Natural killer cell (primary cell): ENCODE data around the gene SMIM30. TPM values are rescaled to one million over a fixed set of nuclear protein-coding genes. Genes with fewer than 3 reads are reported as not detected.

Experiments
- ATAC-seq, 3 donors: fragments of 150-1000 bp in 2 of 3; fragments of 200-7000 bp in 1 of 3; cut with Tn5 transposase; 1 replicate in 1 of 3; 2 replicates in 2 of 3; pipeline ENCODE4 v1.10.0; 2021; ENCODE audit warnings: mild to moderate bottlenecking in 2 of 3, moderate library complexity in 2 of 3
- DNase-seq, 2 donors: peaks; one replicate each; pipeline versions ENCODE4 v3.0.0 to v3.0.0-alpha.2; 2013 to 2021; ENCODE audit warnings: mixed read lengths in 1 of 2
- H3K27ac ChIP-seq: one replicate; pipeline ENCODE4 v1.5.1; 2013; ENCODE audit warnings: mild to moderate bottlenecking, low read length
- H3K27me3 ChIP-seq: one replicate; pipeline ENCODE4 v1.6.1; 2013; ENCODE audit warnings: low read length; ENCODE audit not compliant: control insufficient read depth, insufficient read depth
- H3K36me3 ChIP-seq: one replicate; pipeline ENCODE4 v1.6.1; 2013; ENCODE audit warnings: low read length; ENCODE audit not compliant: control insufficient read depth, insufficient read depth
- H3K4me1 ChIP-seq: one replicate; pipeline ENCODE4 v1.6.1; 2013; ENCODE audit warnings: low read length; ENCODE audit not compliant: control insufficient read depth, insufficient read depth
- H3K4me3 ChIP-seq: one replicate; pipeline ENCODE4 v1.5.1; 2013; ENCODE audit warnings: low read length
- H3K9me3 ChIP-seq: one replicate; pipeline ENCODE4 v1.6.1; 2013; ENCODE audit warnings: low read length; ENCODE audit not compliant: control insufficient read depth, insufficient read depth
- H3K27ac Mint-ChIP-seq, 2 donors: one replicate each; pipeline ENCODE4 v1.8.0; 2022; ENCODE audit warnings: mild to moderate bottlenecking in 2 of 2, mixed read lengths in 2 of 2, moderate library complexity in 1 of 2
- H3K27me3 Mint-ChIP-seq, 2 donors: one replicate each; pipeline ENCODE4 v1.8.0; 2022; ENCODE audit warnings: low read depth in 2 of 2, mixed read lengths in 2 of 2
- H3K36me3 Mint-ChIP-seq: one replicate; pipeline ENCODE4 v1.8.0; 2022; ENCODE audit warnings: mixed read lengths
- H3K4me1 Mint-ChIP-seq, 2 donors: one replicate each; pipeline ENCODE4 v1.8.0; 2022; ENCODE audit warnings: mixed read lengths in 2 of 2
- H3K4me3 Mint-ChIP-seq: one replicate; pipeline ENCODE4 v1.8.0; 2022; ENCODE audit warnings: mild to moderate bottlenecking, moderate library complexity, mixed read lengths
- H3K9me3 Mint-ChIP-seq, 2 donors: one replicate each; pipeline ENCODE4 v1.8.0; 2022; ENCODE audit warnings: mixed read lengths in 2 of 2
- WGBS: methylation state at CpG from one replicate; pipeline ENCODE4 v1.1.7; 2013; ENCODE audit warnings: missing lambda C conversion rate; ENCODE audit not compliant: insufficient coverage; 5-methylcytosine and 5-hydroxymethylcytosine counted together
- intact Hi-C: fragments of 100-400 bp; cut with micrococcal nuclease; formaldehyde crosslinking; loops from one replicate; pipeline ENCODE4 v1.14.2; 2022
- total RNA-seq, 4 donors: library from RNA; stranded (reverse); fragments of 120-200 nt in 1 of 4; gene quantifications; one replicate each; pipeline versions ENCODE4 v1.2.3 to v1.2.4, GENCODE V29; 2013 to 2022
- TF ChIP-seq, protein P1 (sequence below): fragments of 200-600 bp; IDR thresholded peaks from one replicate; pipeline ENCODE4 v1.8.0; 2022; ENCODE audit warnings: antibody characterized with exemption

SMIM30 gene
- total RNA-seq, 3 donors from 2014 or later (not counting 1 experiment from before 2014, with no cell fraction given), result 5.5 to 7.6 (median 6.6) TPM

DNA sequence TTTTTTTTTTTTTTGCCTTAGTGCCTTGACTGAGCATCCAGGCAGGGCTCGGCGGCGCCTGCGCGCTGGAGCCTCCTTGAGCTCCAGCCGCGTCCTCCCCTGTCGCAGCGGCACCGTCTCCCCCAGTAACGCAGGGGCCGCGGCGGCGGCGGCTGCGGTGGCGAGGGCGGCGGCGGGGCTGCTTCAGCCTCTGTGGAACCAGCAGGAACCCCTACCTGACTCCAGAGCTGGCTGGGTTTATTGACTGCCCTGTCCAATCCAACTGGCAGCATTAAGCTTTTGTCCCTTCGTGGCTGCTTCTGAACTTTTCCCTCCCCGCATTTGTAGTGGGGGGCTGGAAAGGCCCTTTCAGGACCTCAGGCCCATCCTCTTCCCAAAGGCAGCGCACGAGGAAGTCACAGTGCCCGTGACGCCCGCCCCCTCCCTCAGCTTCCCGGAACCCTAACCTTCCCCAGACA is 31.9 kb downstream of the SMIM30 start, which contains the start of gene GPR85:
Gene GPR85, minus strand, starts transcription at position 397 of the 458 bp plus-strand sequence. CDS start 2,106 bp downstream, outside the sequence.
- no peak within 1 kb of the TSS for H3K27ac Mint-ChIP-seq
- no peaks in the 10 kb centered on the region for H3K9me3 Mint-ChIP-seq
- no peak within 1 kb of the TSS for H3K4me3 ChIP-seq
- no peaks in the 10 kb centered on the region for H3K36me3 Mint-ChIP-seq
- H3K27ac ChIP-seq, result no peak within 1 kb of the TSS
- no peaks in the 10 kb centered on the region for H3K9me3 ChIP-seq
- DNase-seq, result peak in 1 of 2 donors; percentile 27
- intact Hi-C loops, result no loop called here
- 3% methylated on average over 28 of the region's 29 CpGs for WGBS
- H3K4me3 Mint-ChIP-seq, result no peak within 1 kb of the TSS
- no peaks in the 10 kb centered on the region for H3K36me3 ChIP-seq
- TF ChIP-seq, protein P1, sequence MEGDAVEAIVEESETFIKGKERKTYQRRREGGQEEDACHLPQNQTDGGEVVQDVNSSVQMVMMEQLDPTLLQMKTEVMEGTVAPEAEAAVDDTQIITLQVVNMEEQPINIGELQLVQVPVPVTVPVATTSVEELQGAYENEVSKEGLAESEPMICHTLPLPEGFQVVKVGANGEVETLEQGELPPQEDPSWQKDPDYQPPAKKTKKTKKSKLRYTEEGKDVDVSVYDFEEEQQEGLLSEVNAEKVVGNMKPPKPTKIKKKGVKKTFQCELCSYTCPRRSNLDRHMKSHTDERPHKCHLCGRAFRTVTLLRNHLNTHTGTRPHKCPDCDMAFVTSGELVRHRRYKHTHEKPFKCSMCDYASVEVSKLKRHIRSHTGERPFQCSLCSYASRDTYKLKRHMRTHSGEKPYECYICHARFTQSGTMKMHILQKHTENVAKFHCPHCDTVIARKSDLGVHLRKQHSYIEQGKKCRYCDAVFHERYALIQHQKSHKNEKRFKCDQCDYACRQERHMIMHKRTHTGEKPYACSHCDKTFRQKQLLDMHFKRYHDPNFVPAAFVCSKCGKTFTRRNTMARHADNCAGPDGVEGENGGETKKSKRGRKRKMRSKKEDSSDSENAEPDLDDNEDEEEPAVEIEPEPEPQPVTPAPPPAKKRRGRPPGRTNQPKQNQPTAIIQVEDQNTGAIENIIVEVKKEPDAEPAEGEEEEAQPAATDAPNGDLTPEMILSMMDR, result no peak
- peaks cover 2% of the 10 kb centered on the region for H3K4me1 ChIP-seq
- no peaks in the 10 kb centered on the region for H3K27me3 ChIP-seq
- peak in 1 of 3 donors; percentile 52 for ATAC-seq
- H3K27me3 Mint-ChIP-seq, result peaks cover 27 to 37% of the 10 kb centered on the region in 2 donors
- H3K4me1 Mint-ChIP-seq, result no peaks in the 10 kb centered on the region

DNA sequence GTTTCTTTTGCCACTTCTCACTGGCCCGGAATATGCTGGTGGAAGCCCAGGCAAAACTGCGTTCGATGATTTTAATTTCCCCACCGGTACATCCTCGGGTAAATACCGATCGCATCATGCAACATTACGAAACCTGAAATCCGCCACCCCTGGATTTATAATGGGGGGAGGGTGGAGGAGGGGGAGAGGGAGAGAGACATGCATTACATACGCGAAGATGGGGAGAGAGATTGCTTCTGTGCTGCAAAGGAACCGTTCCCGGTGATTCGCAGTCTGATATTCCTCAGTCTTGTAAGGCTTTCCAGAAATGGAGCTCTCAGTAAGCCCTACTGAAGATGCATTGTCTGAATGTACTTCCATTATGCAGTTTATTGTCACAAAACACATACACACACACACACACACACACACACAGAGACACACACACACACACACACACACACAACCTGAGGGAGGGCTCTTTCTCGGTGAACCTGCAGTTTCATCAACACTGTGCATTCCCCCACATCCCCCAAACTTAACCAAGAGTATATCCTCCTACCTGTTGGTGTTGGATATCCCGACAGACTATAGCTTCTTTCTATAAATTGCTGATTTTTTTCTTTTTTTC is 32.5 kb downstream of the SMIM30 start:
- Mint-ChIP-seq H3K27ac (no peak overlapping the region), H3K4me3 (no peak overlapping the region), H3K4me1 (no peaks in the 10 kb centered on the region), H3K36me3 (no peaks in the 10 kb centered on the region), H3K27me3 (peaks cover 27 to 37% of the 10 kb centered on the region in 2 donors), H3K9me3 (no peaks in the 10 kb centered on the region)
- H3K4me3 ChIP-seq, result no peak overlapping the region
- TF ChIP-seq, protein P1, result no peak
- ATAC-seq (no peak), DNase-seq (no peak)
- no peak overlapping the region for H3K27ac ChIP-seq
- no peaks in the 10 kb centered on the region for H3K36me3 ChIP-seq
- no peaks in the 10 kb centered on the region for H3K9me3 ChIP-seq
- no peaks in the 10 kb centered on the region for H3K27me3 ChIP-seq
- intact Hi-C loops, result no loop called here
- peaks cover 2% of the 10 kb centered on the region for H3K4me1 ChIP-seq
- WGBS, result 40% methylated on average over 15 of the region's 16 CpGs

DNA sequence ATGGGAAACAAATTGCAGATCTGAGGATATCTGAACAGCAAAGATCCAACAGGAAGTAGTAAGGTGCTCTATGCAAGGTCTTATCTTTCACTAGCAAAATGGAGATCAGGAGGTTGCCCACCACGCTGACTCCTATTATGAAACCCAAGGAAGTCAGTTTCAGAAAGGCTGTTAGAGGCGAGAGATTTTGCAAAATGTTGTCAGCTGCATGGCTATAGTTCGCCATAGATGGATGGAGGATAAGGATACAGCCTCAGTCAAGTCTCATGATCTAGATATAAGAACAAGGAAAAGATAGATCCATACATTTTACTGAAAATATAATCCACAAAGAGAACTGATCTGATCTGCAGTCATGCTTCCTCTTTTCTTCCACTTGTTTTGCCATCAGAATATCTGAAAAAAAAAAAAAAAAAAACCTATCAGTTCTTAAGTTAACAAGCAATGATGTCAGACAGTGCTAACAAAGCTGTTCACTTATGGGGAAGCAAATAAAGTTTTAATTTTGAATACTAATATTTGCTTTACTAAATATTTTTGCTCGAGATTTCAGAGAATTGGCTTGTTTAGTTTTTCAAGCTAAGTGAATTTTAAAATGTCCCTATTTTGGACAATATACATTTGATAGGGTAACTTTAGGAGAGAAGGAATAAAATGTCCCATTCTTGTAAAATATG is 33.7 kb downstream of the SMIM30 start:
- ATAC-seq, result no peak

More for the DNA sequence above, 33.7 kb downstream of the SMIM30 start:
- Histone ChIP-seq H3K27ac (no peak overlapping the region), H3K9me3 (no peaks in the 10 kb centered on the region), H3K4me3 (no peak overlapping the region), H3K27me3 (no peaks in the 10 kb centered on the region), H3K36me3 (no peaks in the 10 kb centered on the region), H3K4me1 (peaks cover 2% of the 10 kb centered on the region)
- no peak for DNase-seq
- Mint-ChIP-seq H3K27ac (no peak overlapping the region), H3K4me1 (no peaks in the 10 kb centered on the region), H3K4me3 (no peak overlapping the region), H3K9me3 (no peaks in the 10 kb centered on the region), H3K36me3 (no peaks in the 10 kb centered on the region), H3K27me3 (peaks cover 27 to 37% of the 10 kb centered on the region in 2 donors)
- intact Hi-C loops, result no loop called here
- WGBS, result 63% methylated on average over 3 of the region's 4 CpGs
- TF ChIP-seq, protein P1, result no peak
